Bronchial epithelial cell (primary cell): ENCODE results near the gene SHROOM3. TPM values are rescaled to one million over a fixed set of nuclear protein-coding genes. Genes with fewer than 3 reads are reported as not detected.
A peak's percentile ranks its signal among the peaks of the same experiment; 100 is the strongest.

ENCODE experiments used
- DNase-seq: peaks from one replicate; pipeline ENCODE4 v3.0.0-alpha.2; 2010; ENCODE audit warnings: low read depth
- FAIRE-seq: peaks from 2 replicates; lab custom pipeline; 2011; peaks lifted over from hg19 to GRCh38; lab: Jason Lieb, UNC
- H3K27me3 ChIP-seq: 2 replicates; pipeline ENCODE4 v1.5.1; 2011; ENCODE audit warnings: low read length; ENCODE audit not compliant: control insufficient read depth, insufficient read depth
- H3K36me3 ChIP-seq: 2 replicates; pipeline ENCODE4 v1.5.1; 2011; ENCODE audit warnings: low read length; ENCODE audit not compliant: control insufficient read depth, insufficient read depth
- H3K4me3 ChIP-seq: 2 replicates; pipeline ENCODE4 v1.5.1; 2011; ENCODE audit warnings: mild to moderate bottlenecking, low read depth, low read length, control low read depth
- CTCF ChIP-seq: IDR thresholded peaks from 2 replicates; pipeline ENCODE4 v1.5.1; 2011; ENCODE audit warnings: mild to moderate bottlenecking, moderate library complexity, low read length, control low read depth, inconsistent platforms; ENCODE audit not compliant: insufficient read depth, severe bottlenecking
- total RNA-seq: library from RNA; depleted of rRNA; stranded (reverse); fragments of >200 nt; gene quantifications from 2 replicates; pipeline ENCODE4 v1.2.1, GENCODE V29; 2014

The SHROOM3 gene
- total RNA-seq, 1 donor from 2014 or later = 6.3 TPM

DNA sequence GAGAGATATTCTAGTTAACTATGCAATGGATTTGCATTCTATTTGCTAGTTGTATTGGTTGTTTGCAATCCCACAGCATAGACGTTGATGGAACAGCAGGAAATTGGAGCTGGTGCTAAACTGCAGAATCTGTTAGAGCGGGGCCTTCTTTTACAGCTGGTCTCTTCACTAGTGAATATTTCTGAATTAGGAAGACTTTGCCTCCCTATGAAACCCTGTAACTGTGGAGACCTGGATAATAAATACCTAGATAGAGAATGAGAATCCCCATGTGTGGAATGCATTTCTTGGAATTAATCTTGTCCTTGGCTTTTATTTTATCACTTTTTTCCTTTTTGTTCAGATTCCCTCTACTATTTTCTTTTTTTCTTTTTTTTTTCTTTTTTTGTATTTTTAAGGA is 109.7 kb downstream of the SHROOM3 start:
- Histone ChIP-seq H3K27me3 (no peaks in the 10 kb centered on the region), H3K36me3 (no peaks in the 10 kb centered on the region), H3K4me3 (no peak overlapping the region)
- DNase-seq (no peak), FAIRE-seq (no peak)
- no peak for TF ChIP-seq CTCF

DNA sequence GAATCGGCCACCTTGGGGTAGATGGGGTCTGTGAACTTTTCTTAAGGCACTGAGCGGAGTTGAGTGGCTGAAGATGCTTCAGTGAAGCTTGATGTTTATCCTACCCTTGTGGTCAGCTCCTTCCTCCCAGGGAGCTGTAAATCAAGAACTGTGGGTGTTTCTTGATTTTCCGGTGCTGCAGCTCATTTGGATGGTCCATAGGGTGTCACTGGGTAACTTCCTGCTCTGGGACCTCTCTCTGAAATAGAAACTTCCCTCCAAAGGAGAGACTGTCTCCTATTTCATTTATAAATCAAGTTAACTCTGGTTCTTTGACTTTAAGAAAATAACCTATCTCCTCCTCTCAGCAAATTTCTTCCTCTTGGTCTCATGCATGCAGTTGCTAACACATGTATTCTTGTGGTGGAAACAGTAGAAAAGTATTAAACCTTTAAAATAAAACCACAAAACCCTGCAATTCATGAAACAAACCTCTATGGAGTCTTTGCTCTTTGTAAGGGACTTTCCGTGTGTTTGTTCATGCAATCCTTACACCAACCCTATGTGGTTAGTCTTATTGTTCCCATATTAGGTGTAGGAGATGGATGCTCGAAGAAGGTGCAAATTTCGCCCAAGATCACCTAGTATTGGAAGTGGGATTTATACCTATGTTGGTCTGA is 110.3 kb downstream of the SHROOM3 start:
- no peak for TF ChIP-seq CTCF
- FAIRE-seq = no peak
- Histone ChIP-seq H3K27me3 (no peaks in the 10 kb centered on the region), H3K36me3 (no peaks in the 10 kb centered on the region), H3K4me3 (no peak overlapping the region)
- DNase-seq = no peak

GRCh38 chr4:76546327-76546726 is 111.3 kb downstream of the SHROOM3 start:
- FAIRE-seq (no peak), DNase-seq (no peak)
- Histone ChIP-seq H3K27me3 (no peaks in the 10 kb centered on the region), H3K4me3 (no peak overlapping the region), H3K36me3 (no peaks in the 10 kb centered on the region)
- TF ChIP-seq CTCF = no peak

- no peaks in the 10 kb centered on the region for H3K27me3 ChIP-seq
- FAIRE-seq (no peak), DNase-seq (peak; percentile 81)
- no peak for TF ChIP-seq CTCF
- no peaks in the 10 kb centered on the region for H3K36me3 ChIP-seq
- no peak overlapping the region for H3K4me3 ChIP-seq
Measured at GRCh38 chr4:76546759-76547742, 112.0 kb downstream of the SHROOM3 start.

DNA sequence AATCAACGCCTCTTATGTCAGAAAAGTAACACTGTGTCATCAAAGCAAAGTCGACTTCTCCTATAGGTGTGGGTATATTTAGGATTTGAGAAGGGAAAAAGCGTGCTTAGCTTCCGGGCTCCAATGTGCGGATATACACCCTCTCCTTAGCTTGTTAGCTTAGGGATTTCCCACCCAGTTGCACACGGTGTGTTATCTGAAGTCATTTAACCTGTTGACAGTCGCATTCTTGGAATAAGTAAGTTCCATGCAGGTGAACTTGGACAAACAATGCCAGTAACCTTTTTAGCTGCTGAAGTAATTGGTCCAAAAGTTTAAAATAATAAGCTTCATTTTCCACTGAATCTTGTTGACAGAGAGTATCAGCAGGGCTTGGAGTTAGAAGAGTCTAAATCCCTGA is 113.7 kb downstream of the SHROOM3 start:
- Histone ChIP-seq H3K36me3 (no peaks in the 10 kb centered on the region), H3K27me3 (no peaks in the 10 kb centered on the region), H3K4me3 (no peak overlapping the region)
- no peak for TF ChIP-seq CTCF
- no peak for DNase-seq
- no peak for FAIRE-seq
